Stimulated activated naive B cell treated with anti-CD40 and anti-IgM and Interleukin-4, amounts not matched to agents 10 μg/mL and 1 μg/mL and 100 μg/mL, for 72 hours (primary cell): ENCODE measurements around the gene MISP3.

Experiments used
- ATAC-seq, 2 donors: fragments of 150-1000 bp; cut with Tn5 transposase; replicated peaks; 2 replicates each; pipeline ENCODE4 v1.10.0; 2021; ENCODE audit warnings: moderate library complexity in 1 of 2
- DNase-seq: peaks from one replicate; pipeline ENCODE4 v3.0.0; 2021
- H3K27ac Mint-ChIP-seq: one replicate; pipeline ENCODE4 v1.8.0; 2022; ENCODE audit warnings: mild to moderate bottlenecking, mixed read lengths
- H3K27me3 Mint-ChIP-seq, 2 donors: one replicate each; pipeline ENCODE4 v1.8.0; 2022; ENCODE audit warnings: mixed read lengths in 2 of 2
- H3K36me3 Mint-ChIP-seq, 2 donors: one replicate each; pipeline ENCODE4 v1.8.0; 2022; ENCODE audit warnings: mixed read lengths in 2 of 2, mild to moderate bottlenecking in 1 of 2
- H3K4me1 Mint-ChIP-seq, 2 donors: one replicate each; pipeline ENCODE4 v1.8.0; 2022; ENCODE audit warnings: mixed read lengths in 2 of 2, mild to moderate bottlenecking in 1 of 2
- H3K4me3 Mint-ChIP-seq, 2 donors: one replicate each; pipeline ENCODE4 v1.8.0; 2022; ENCODE audit warnings: mild to moderate bottlenecking in 2 of 2, mixed read lengths in 2 of 2, moderate library complexity in 1 of 2
- H3K9me3 Mint-ChIP-seq, 2 donors: one replicate each; pipeline ENCODE4 v1.8.0; 2022; ENCODE audit warnings: mixed read lengths in 2 of 2, mild to moderate bottlenecking in 1 of 2

MISP3 gene

GRCh38 chr19:14112051-14112808 is 39.6 kb downstream of the MISP3 start:
- Mint-ChIP-seq H3K27me3 (no peaks in the 10 kb centered on the region), H3K9me3 (no peaks in the 10 kb centered on the region), H3K36me3 (peaks cover 0 to 4% of the 10 kb centered on the region in 2 donors), H3K4me1 (peaks cover 25 to 51% of the 10 kb centered on the region in 2 donors), H3K4me3 (no peak overlapping the region), H3K27ac (no peak overlapping the region)
- DNase-seq: no peak
- ATAC-seq: no peak

- H3K27me3 Mint-ChIP-seq: no peaks in the 10 kb centered on the region
- ATAC-seq (no peak), DNase-seq (no peak)
- H3K4me3 Mint-ChIP-seq: no peak overlapping the region
- H3K9me3 Mint-ChIP-seq: no peaks in the 10 kb centered on the region
- H3K27ac Mint-ChIP-seq: no peak overlapping the region
- peaks cover 0 to 3% of the 10 kb centered on the region in 2 donors for H3K36me3 Mint-ChIP-seq
- H3K4me1 Mint-ChIP-seq: peaks cover 25 to 51% of the 10 kb centered on the region in 2 donors
Observed at GRCh38 chr19:14112809-14113385, 40.3 kb downstream of the MISP3 start.

- no peak overlapping the region for H3K4me3 Mint-ChIP-seq
- peaks cover 30 to 58% of the 10 kb centered on the region in 2 donors for H3K4me1 Mint-ChIP-seq
- H3K27ac Mint-ChIP-seq: no peak overlapping the region
- H3K9me3 Mint-ChIP-seq: no peaks in the 10 kb centered on the region
- peaks cover 0 to 2% of the 10 kb centered on the region in 2 donors for H3K36me3 Mint-ChIP-seq
- no peaks in the 10 kb centered on the region for H3K27me3 Mint-ChIP-seq
- DNase-seq (no peak), ATAC-seq (no peak)
Observed at GRCh38 chr19:14113762-14114414, 41.3 kb downstream of the MISP3 start.

DNA sequence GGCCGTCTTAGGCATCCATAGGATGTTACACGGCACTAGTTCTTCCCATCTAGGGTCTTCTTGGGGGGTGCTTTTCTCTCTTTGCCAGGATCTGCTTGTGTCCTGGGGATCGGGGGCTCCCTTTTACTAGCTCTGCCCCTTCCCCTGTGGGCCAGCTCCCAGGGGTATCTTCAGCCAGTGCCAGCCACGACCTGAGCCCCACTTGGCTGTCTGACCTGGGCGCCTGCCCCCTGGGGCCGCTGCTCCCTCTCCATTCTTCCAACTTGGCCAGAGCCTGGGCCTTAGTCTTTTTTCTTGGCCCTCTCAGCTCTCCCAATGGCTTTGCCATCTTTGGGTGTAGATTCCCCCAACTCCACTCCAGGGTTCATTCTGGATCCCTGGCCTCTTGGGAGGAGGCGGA is 41.9 kb downstream of the MISP3 start:
- H3K9me3 Mint-ChIP-seq: no peaks in the 10 kb centered on the region
- no peak for DNase-seq
- peaks cover 34 to 62% of the 10 kb centered on the region in 2 donors for H3K4me1 Mint-ChIP-seq
- H3K4me3 Mint-ChIP-seq: no peak overlapping the region
- H3K36me3 Mint-ChIP-seq: peaks cover 0 to 2% of the 10 kb centered on the region in 2 donors
- peak overlapping the region; percentile 14 for H3K27ac Mint-ChIP-seq
- no peaks in the 10 kb centered on the region for H3K27me3 Mint-ChIP-seq
- ATAC-seq: no peak

GRCh38 chr19:14114854-14115253 is 42.3 kb downstream of the MISP3 start:
- Mint-ChIP-seq H3K36me3 (peaks cover 0 to 2% of the 10 kb centered on the region in 2 donors), H3K27me3 (no peaks in the 10 kb centered on the region), H3K4me3 (no peak overlapping the region), H3K27ac (peak overlapping the region; percentile 14), H3K9me3 (no peaks in the 10 kb centered on the region), H3K4me1 (peaks cover 34 to 62% of the 10 kb centered on the region in 2 donors)
- DNase-seq: peak; percentile 21
- ATAC-seq: no peak

GRCh38 chr19:14115756-14116155 is 43.2 kb downstream of the MISP3 start:
- peaks cover 32 to 57% of the 10 kb centered on the region in 2 donors for H3K4me1 Mint-ChIP-seq
- DNase-seq (no peak), ATAC-seq (no peak)
- H3K27ac Mint-ChIP-seq: no peak overlapping the region
- H3K9me3 Mint-ChIP-seq: no peaks in the 10 kb centered on the region
- H3K36me3 Mint-ChIP-seq: peaks cover 0 to 2% of the 10 kb centered on the region in 2 donors
- no peaks in the 10 kb centered on the region for H3K27me3 Mint-ChIP-seq
- H3K4me3 Mint-ChIP-seq: peak overlapping the region in 1 of 2 donors; percentile 91

DNA sequence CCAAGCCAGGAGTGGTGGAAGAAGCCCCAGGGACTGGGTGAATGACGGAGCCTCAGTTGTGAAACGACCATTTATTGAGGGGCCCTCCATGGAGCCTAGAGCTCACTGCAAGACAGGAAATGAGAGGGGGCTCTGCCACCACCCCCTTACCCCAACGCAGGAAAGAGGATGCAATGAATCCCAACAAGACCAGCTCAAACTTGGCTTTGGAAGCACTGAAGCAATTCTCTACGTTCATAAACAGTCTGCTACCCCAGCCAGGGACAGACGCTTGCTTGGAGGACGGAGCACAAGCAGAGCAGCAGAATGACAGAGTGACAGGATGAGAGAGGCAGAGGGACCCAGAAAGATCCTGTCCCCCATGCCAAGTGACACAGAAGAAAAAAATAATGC is 43.9 kb downstream of the MISP3 start:
- Mint-ChIP-seq H3K4me3 (peak overlapping the region; percentile 89 to 91), H3K4me1 (peaks cover 32 to 51% of the 10 kb centered on the region in 2 donors), H3K27me3 (no peaks in the 10 kb centered on the region), H3K27ac (peak overlapping the region; percentile 62), H3K36me3 (peaks cover 0 to 2% of the 10 kb centered on the region in 2 donors), H3K9me3 (no peaks in the 10 kb centered on the region)
- ATAC-seq (no peak), DNase-seq (no peak)

DNA sequence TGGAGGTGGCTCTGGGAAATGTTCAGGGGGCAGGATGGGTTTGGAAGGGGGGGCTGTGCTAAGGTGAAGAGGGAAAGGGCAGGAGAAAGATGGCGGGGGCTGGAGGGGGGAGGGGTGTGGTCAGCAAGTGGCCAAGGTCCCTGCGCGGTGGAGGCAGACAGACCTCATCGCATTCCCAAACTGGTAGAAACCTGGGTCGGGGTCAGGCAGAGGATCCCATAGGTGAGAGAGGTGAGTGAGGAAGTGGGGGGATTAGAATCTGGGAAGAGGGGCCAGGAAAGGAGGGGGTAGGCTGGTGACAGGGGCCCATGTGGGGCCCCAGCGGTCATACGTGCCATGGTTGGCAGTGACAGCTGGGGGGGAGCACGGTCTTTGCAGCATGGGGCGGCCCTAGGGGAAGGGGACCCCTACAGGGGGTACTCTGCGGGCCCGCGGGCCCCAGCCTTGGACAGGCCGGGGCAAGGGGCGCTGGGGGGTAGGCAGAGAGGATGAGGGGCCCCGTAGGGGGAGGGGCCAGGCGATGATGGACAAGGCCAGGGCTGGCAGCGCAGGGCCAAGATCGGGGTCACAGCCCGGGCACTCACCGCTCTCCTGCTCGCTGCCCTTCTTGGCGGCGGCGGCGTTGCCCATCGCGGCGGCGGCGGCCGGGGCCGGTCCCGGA is 44.5 kb downstream of the MISP3 start:
- H3K4me1 Mint-ChIP-seq: peaks cover 32 to 51% of the 10 kb centered on the region in 2 donors
- H3K27me3 Mint-ChIP-seq: no peaks in the 10 kb centered on the region
- ATAC-seq: peak; percentile 5 to 6
- peak overlapping the region; percentile 89 to 91 for H3K4me3 Mint-ChIP-seq
- DNase-seq: no peak
- peaks cover 0 to 2% of the 10 kb centered on the region in 2 donors for H3K36me3 Mint-ChIP-seq
- peak overlapping the region; percentile 62 for H3K27ac Mint-ChIP-seq
- no peaks in the 10 kb centered on the region for H3K9me3 Mint-ChIP-seq

GRCh38 chr19:14117668-14118164 is 45.1 kb downstream of the MISP3 start, which contains the start of gene PRKACA:
Gene PRKACA, minus strand, starts transcription at chr19:14117762. Its CDS starts 215 bp downstream, at chr19:14117547.
- Mint-ChIP-seq H3K27me3 (no peaks in the 10 kb centered on the region), H3K27ac (peak within 1 kb of the TSS; percentile 96), H3K36me3 (peaks cover 0 to 2% of the 10 kb centered on the region in 2 donors), H3K9me3 (no peaks in the 10 kb centered on the region), H3K4me3 (peak within 1 kb of the TSS; percentile 89 to 98), H3K4me1 (peaks cover 32 to 48% of the 10 kb centered on the region in 2 donors)
- ATAC-seq (peak; percentile 93), DNase-seq (peak; percentile 99)

- Mint-ChIP-seq H3K27me3 (no peaks in the 10 kb centered on the region), H3K27ac (peak overlapping the region; percentile 96)
- ATAC-seq: peak; percentile 22 to 25
Observed at GRCh38 chr19:14118165-14119051, 45.8 kb downstream of the MISP3 start.

GRCh38 chr19:14119146-14119545 is 46.6 kb downstream of the MISP3 start:
- peaks cover 29 to 39% of the 10 kb centered on the region in 2 donors for H3K4me1 Mint-ChIP-seq

More at GRCh38 chr19:14118165-14119051, 45.8 kb downstream of the MISP3 start:
- Mint-ChIP-seq H3K4me3 (peak overlapping the region; percentile 85 to 98), H3K36me3 (peaks cover 0 to 2% of the 10 kb centered on the region in 2 donors), H3K9me3 (no peaks in the 10 kb centered on the region), H3K4me1 (peaks cover 32 to 46% of the 10 kb centered on the region in 2 donors)
- DNase-seq: peak; percentile 39

DNA sequence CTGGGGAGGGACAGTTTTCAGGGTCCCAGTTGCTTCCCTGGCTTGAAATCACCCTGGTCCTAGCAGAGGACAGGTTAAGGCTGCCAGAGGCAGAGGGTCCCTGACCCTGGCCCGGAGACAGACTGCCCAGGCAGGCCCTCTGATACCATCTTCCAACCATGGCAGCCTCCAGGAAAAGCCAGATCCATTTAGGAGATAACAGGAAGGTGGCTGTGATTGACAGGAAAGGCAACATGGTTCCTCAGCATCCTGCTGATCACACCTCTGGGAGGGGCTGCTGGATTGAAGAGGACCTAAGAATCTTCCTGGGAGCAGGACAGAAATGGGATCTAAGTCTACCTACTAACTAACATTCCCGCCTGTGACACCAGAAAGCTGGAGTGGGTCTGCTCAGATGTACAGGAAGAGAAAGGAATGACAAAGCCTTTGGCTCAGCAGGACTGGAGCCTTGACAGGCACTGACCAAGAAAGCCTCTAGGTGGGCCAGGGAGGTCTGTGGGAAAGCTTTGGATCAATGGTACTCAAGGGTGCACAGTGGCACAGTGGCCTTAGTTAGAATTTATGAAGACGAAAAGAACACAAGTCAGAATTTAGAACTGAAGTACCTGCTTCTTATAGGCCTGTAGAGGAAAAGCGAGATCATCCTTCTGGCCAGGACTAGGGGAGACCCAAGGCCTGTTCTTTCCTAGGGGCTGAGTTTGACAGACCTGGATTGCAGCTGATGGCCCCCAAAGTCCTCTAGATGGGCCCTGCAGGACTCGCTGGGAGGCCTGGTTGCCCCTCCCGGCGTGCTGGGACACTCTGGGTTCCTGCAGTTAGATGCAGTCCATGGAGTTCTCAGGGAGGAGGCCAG is 47.3 kb downstream of the MISP3 start:
- peaks cover 0 to 2% of the 10 kb centered on the region in 2 donors for H3K36me3 Mint-ChIP-seq
- no peak overlapping the region for H3K4me3 Mint-ChIP-seq
- DNase-seq: no peak
- no peak for ATAC-seq
- no peaks in the 10 kb centered on the region for H3K9me3 Mint-ChIP-seq
- no peaks in the 10 kb centered on the region for H3K27me3 Mint-ChIP-seq
- H3K4me1 Mint-ChIP-seq: peaks cover 25 to 32% of the 10 kb centered on the region in 2 donors
- H3K27ac Mint-ChIP-seq: no peak overlapping the region

More at GRCh38 chr19:14119146-14119545, 46.6 kb downstream of the MISP3 start:
- Mint-ChIP-seq H3K9me3 (no peaks in the 10 kb centered on the region), H3K36me3 (peaks cover 0 to 2% of the 10 kb centered on the region in 2 donors), H3K4me3 (peak overlapping the region; percentile 85 to 98), H3K27me3 (no peaks in the 10 kb centered on the region), H3K27ac (peak overlapping the region; percentile 96)
- ATAC-seq (no peak), DNase-seq (no peak)
